Measurements from ENCODE around the gene TSEN2.
"Not testable (repeated sequence)": the region's sequence is repeated elsewhere in the genome, so short reads cannot be mapped to it uniquely, and the experiment has no call there.

Gene TSEN2

DNA sequence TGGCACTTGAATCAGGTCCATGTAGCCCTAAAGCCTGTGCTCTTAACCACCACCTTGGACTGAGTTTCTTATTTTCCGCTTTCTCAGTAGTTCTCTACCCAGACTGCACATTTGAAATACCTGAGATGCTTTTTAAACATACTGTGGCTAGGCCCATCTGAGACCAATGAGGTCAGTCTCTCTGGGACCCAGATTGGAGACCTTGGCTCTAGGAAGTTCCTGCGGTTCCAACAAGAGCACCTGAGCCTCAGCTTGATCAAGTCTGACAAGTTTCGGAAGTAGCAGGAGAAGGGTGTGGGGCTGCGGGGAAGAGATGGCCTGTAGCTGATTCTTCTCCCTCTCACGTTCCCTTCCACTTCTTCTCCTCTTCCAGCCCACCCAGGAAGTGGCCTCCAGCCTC lies 11.5 kb upstream of the TSEN2 start:
- no peak for DNase-seq

DNA sequence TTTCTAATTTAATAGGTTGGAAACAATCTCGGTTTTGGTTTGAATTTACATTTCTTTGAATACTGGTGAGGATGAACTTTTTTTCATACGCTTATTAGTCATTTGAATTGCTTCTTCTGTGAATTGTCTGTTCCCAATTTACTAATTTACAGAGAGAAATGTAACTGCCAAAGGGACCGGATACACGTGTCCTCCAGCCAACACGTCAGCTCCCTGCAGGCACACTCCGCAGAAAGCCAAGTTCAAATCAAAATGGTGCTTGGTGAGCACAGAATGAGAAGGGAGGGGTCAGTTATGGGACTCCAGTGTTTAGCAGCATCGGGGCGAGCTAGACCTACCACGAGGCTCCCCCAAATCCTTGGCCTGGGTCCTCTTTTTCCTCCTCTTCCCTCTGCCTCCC lies 10.8 kb upstream of the TSEN2 start:
- DNase-seq = no peak

DNA sequence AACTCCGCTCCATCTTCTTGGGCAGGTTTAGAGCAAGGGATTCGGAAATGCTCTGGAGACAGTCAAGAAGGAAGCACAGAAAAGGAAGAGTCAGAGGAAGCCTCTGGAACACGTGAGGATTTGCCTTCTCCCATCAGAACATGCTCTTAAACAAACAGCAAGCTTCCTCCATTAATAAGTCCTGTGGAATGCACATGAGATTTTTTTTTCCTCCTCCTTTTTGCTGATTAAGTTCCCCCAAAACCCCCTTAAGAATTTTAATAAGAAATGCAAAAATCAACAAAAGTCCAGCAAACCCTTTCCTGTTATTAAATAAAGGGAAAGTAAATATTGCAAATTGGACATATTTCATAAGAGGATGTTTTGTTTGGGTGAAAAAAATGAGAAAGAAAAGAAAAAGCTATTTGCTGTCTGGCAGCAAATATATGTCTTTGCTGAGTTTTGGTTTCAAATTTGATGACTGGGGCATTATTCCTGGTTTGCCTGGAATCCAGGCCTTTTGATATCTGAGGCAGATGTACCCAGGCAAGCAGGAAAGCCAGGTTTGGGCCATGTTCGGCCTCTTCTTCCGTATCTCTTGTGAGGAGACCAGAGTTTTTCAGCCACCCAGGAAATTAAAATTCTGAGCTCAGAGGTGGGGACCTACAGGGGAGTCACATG lies 7.9 kb upstream of the TSEN2 start:
- no peak for DNase-seq

DNA sequence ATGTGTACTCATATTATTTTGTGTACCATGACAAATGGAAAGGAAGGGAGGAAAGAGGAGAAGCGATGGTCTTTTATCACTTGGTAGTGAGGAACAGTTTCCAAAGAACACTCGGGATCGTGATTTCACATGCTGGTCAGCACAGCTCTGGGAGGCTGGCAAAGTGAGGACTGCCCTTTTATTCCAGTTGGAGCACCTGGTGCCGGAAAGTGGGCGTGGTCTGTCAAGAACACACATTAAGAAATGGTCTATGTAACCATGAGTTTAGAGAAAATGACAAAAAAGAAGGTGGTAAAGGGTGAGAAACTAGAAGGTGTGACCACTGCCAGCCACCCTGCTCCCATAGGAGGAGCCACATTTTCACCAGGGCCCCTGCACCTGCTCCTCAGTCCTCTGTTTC lies 7.0 kb upstream of the TSEN2 start:
- DNase-seq = no peak

DNA sequence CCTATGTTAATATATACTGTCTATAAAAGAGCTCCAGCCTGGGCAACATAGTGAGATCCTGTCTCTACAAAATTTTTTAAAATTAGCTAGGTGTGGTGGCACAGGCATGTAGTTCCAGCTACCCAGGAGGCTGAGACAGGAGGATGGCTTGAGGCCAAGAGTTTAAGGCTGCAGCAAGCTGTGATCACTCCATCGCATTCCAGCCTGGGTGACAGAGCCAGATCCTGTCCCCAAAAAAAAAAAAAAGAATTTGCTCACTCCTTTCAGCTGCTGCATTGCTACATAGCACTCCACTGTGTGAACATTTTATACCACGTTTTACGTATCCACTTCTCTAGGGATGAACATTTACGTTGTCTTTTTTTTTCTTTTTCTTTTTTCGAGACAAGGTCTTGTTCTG lies 6.0 kb upstream of the TSEN2 start:
- no peak for DNase-seq

DNA sequence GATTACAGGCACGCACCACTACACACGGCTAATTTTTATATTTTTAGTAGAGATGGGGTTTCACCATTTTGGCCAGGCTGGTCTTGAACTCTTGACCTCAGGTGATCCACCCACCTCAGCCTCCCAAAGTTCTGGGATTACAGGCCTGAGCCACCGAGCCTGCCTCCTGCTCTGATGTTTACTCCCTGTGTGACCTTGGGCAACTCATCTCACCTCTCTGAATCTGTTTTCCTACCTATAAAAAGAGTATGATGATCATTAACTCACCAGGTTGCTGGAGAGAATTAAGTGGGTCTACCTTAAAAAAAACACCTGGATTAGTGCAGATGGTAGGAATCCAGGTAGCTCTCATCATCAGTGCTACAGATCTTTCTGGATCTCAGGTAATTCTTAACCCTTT lies 5.1 kb upstream of the TSEN2 start:
- DNase-seq = not testable (repeated sequence)

DNA sequence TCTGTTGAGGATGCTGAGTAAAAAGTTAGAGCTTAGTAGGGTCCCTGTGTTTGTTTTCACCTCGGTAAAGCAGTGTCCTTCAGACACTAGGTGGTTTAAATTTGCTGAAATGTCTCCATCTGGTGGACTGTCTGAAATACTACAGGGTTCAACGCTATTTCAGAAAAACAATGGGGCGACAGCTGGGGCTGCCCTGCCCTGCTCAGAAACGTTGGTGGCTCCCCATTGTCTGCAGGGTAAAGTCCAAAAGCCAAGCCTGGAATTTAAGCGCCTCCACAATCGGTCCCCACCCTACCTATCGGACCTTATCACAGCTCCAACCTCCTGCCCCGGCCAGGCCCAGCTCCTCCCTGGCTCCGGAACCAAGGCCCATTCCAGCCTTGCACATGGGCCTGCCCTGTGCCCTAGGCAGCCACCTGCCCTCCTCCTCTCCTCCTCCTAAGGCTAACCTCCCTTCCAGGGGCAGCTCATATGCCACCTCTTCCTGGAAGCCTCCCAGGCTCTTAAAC lies 4.3 kb upstream of the TSEN2 start:
- DNase-seq = no peak

DNA sequence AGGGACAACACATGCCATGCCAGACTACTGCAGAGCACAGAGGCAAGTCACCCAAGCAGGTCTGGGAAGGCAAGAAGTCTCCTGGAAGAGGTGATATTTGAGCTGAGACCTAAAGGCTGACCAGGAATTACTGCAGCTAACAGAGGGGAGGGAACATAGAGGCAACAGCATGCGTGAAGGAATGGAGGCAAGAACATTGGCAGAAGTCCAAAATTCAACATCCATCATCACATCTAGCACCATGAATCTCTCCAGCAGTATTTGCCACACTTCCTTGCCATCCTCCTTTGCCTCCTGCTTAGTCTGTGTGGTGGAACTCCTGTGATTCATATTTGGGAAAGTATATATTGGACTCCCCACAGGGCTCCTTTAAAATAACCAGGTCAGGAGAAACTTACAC lies 870 bp upstream of the TSEN2 start:
- no peak for DNase-seq

DNA sequence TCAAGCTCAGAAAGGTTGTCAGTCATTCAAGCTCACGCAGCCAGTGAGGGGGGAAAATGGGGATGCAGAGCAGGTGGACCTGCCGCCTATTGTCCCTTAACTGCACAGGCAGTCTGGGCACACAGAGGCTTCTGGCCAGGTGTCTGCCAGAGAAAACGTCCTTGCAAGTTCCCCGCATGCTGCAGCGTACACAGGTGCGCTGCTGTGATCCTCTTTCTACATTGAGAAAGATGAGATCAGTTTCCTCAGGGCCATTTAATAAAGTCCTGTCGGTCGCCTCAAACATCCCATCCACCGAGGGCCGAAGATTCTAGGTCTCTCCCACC lies 445 bp upstream of the TSEN2 start:
- peak in 1 of 2 experiments; percentile 52 for DNase-seq

DNA sequence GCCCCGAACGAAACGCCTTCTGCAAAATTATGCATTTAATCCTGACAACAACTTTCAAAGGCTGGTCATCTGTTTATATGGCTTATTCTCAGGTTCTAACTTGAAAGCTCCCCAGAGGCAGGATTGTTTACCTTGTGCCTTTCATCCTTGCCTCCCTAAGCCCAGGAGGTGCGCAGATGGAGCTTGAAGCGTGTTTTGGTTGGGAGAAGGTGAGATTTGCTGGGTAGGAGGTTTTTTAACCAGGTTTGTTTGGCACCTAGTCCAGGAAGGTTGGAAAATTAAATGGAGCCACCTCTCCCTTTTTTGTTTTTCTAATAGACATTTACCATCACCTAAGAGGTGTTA lies 675 bp downstream of the TSEN2 start:
- no peak for DNase-seq

DNA sequence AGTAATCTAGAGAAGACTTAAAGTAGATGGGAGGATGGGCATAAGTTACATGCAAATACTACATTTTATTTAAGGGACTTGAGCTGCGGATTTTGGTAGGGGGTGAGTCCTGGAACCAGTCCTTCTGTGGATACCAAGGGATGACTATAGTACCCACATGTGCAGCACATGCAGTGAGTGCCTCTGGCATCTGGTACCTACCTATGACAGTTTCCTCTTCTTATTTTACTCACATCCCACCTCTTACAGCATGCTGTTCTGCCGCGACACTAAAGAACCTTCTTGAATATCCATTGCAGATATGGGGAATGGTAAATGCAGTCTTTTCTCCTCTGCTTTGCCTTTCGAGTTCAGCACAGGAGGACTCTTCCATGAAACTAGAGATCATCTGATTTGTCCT lies 1.7 kb downstream of the TSEN2 start:
- DNase-seq = no peak

DNA sequence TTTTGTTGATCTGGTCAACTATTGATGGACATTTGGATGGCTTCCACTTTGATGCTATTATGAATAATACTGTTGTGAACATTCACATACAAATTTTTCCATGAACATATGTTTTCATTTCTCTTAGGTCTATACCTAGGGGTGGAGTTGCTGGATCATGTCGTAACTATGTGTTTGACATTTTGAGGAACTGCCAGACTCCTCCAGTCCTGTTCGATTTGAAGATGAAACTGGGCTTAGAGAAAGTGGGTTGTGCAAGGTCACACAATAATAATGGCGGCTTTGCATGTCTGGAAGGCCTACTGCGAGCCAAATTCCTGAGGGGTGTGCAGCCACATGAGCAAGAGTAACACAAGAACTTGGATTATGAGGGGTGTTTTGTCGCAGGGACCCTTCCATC lies 2.6 kb downstream of the TSEN2 start:
- DNase-seq = no peak

DNA sequence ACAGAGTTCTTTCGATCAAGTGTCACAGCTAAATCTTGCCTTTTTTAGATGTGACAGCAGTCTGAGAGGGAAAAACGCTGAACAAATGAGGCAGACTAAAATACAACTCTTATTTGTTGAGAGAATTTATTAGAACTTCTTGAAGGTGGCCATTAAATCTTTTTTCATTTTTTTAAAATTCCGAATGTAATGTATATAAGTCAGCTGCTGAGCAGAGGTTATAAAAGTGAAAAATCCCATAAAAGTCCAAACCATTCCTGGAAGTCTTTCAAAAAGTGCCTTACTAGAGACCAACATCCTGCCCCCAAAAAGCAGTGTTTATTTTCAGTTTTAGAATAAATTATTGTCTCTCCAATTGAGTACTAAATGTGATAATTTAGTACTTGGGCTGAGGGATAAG lies 3.1 kb downstream of the TSEN2 start:
- no peak for DNase-seq

DNA sequence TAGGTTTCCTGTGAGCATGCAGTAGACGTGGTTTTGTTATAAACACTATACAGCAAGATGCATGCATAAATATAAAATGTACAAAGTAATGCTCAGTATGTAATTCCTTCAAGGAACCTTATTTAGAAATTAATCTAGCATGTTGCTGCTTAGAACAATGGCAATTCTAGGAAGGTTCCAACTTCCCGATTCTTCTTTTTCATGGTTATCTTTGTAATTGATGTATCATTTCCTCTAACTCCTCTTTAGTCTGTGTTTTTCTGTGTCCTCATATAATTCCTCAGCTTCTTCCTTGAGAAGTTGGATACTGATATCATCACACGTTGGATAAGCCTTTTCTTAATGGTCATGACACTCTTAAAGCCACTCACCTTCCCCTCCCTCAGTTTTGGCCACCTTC lies 3.5 kb downstream of the TSEN2 start:
- DNase-seq = no peak

DNA sequence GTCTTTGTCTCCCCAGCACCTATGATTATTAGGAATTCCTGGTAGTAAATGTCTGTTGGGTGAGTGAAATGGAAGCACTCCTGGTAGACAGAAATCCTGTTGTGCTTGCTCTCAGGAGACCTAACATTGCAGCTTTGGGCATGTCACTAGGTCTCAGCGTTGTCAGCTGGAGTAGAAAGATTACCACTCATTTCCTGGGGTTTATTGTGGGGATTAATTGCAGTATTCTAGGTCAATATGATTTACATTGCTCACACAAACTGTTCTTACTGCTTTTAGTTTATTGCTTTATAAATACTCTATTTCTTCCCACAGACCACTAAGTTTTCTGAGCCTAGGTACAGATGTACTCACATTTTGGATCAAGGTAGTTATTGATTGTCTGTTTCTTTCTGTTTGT lies 5.1 kb downstream of the TSEN2 start:
- no peak for DNase-seq

DNA sequence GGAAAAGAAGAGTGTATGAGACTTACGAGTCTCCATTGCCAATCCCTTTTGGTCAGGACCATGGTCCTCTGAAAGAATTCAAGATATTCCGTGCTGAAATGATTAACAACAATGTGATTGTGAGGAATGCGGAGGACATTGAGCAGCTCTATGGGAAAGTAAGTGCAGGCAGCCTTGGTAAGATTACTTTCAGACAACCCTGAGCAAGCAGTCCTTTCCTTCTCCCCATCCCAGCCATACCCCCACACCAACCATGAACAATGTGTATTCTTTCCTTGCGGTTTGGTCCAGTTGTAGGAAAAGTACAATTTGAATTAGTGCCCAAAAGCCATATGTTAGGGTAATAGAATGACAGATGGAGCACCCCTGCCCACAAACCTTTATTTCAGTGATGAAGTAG lies 5.6 kb downstream of the TSEN2 start:
- DNase-seq = peak in 1 of 2 experiments; percentile 52

DNA sequence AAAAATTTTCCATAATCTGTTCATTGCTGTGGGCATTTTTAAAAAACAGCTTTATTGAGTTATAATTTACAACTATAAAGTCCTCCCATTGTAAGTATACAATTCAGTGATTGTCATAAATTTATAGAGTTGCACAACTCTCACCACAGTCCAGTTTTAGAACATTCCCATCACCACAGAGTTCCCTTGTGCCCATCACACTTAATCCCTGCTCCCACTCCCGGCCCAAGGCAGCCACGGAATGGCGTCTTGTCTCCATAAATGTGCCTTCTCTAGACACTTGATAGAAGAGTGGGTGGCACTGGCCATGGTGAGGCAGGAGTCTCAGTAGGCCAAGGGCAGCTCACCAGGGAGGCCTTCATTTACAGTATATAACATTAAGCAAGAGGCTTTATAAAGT lies 6.3 kb downstream of the TSEN2 start:
- DNase-seq = no peak

DNA sequence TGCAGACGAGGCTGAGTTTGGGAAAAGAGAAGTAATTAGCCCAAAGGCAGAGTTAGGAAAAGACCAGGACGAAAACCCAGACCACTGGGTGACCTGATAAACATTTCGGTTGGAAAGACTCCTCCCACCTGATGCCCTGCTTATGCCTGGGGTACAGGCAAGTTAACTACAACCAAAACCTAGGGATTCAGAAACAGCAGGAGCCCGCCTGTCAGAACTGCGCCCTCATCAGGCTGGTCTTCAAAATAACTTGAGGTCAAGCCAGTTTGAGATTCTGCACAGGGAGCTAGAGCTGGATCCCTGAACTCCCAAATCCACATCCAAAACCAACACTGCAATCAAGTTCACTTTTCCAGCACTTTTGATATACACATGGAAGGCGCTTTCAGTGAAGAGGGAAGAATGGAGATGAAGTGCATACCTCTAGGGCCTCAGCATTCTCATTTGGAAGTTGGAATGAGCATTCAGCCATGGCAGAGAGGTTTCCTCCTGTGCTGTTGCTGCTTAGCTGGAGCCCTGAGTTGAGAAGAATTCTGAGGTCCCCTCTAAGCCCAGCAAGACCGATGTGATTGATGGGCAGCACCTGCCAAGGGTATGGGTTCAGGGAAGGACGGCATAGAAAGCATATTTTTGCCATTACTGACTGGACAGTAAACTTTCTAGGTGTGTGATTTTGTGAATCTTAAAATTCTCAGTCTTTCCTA lies 11.6 kb downstream of the TSEN2 start:
- DNase-seq = no peak

DNA sequence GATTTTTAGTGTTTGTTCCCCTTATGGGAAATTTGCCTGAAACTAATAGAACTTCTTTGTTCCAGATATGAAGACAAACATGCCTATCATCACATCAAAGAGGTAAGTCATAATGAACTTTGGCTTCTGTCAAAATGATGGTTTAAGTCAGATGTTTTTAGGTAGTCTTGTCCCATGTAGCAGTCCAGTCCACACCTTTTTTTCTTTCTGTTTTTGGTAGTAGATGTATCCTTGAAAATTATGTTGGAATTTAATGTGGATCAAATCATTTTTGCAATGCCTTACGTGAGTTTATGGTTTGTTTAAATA lies 12.1 kb downstream of the TSEN2 start:
- DNase-seq = no peak

DNA sequence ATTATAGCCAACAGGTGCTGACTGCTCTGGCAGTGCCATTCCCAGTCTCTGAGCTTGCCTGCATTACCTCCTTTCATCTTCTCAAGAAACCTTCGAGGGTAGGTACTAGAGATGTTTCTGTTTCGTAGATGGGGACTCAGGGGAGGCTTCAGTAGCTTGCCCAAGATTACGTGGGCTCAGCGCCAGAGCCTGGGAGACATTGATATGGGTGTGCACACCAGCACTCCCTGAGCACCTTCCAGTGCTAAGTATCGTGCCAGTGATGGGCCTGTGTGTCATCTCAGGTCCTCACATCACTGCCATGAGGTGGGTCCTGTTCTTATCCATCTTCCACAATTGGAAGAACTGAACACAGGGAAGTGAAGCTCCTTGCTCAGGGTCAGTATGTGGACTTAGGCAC lies 15.2 kb downstream of the TSEN2 start:
- no peak for DNase-seq

DNA sequence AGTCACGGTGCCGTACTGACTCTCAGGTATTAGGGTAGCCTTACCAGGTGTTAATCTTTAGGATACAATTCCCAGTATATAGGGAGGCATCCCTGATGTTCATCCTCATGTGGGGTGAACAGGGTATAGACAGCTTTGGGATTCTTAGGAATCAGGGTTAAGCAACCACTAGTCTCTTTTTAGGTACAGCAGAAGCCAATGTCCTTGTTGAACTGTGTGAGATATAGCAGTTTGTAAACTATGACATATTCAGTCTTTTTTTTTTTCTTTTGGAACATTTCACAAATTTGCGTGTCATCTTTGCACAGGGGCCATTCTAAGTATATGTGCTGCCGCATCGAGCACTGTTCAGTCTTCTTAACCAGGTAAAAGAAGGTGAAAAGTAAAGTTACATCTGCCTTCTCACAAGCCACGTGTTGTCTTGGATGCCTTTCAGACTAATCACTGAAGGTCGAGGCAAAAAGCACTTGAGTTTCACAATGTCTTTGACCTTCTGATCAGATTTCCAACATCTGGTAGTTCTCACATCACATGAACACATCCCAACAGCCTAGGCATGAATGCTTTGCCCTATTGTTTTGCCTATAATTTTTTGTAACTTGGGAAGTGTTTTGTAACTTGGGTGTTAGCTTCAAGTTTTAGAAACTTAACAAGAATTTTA lies 17.2 kb downstream of the TSEN2 start:
- DNase-seq = no peak

DNA sequence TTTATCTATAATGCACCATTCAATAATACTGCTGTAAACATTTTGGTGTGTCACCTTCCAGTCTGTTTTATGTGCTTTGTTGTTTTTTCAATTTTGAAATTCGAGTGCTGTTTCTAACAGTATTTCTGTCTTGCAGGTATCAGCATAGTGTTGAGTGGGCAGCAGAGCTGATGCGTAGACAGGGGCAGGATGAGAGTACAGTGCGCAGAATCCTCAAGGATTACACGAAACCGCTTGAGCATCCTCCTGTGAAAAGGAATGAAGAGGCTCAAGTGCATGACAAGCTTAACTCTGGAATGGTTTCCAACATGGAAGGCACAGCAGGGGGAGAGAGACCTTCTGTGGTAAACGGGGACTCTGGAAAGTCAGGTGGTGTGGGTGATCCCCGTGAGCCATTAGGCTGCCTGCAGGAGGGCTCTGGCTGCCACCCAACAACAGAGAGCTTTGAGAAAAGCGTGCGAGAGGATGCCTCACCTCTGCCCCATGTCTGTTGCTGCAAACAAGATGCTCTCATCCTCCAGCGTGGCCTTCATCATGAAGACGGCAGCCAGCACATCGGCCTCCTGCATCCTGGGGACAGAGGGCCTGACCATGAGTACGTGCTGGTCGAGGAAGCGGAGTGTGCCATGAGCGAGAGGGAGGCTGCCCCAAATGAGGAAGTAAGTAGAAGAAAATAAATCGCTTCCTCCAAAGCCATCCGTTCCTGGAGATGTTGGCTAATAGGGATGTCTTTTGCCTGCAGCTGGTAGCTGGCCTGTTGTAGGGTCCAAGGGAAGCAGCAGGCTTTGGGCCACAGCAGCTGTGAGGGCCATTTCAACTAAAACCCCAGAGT lies 19.1 kb downstream of the TSEN2 start:
- no peak for DNase-seq

DNA sequence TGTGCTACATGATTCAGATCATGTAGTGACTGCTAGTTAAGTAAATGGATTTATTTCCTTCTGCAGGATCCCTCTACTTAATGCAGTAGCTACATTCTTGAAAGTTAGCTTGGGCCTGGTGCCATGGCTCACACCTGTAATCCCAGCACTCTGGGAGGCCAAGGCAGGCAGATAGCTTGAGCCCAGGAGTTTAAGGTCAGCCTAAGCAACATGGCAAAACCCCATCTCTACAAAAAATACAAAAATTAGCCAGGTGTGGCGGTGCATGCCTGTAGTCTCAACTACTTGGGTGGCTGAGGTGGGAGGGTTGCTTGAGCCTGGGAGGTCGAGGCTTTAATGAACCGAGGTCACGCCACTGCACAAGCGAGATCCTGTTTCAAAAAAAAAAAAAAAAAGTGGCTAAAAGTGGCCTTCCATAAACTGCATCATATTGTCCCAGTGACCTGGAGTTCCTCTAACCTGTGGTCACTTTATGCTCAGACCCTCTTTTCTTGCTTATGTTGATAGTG lies 22.0 kb downstream of the TSEN2 start:
- DNase-seq = no peak

Data from cerebellar nuclear complex (tissue), 1 donor.